ENCODE results near the gene RALGAPB.
"Not testable (repeated sequence)": the region's sequence is repeated elsewhere in the genome, so short reads cannot be mapped to it uniquely, and the experiment has no call there.

DNA sequence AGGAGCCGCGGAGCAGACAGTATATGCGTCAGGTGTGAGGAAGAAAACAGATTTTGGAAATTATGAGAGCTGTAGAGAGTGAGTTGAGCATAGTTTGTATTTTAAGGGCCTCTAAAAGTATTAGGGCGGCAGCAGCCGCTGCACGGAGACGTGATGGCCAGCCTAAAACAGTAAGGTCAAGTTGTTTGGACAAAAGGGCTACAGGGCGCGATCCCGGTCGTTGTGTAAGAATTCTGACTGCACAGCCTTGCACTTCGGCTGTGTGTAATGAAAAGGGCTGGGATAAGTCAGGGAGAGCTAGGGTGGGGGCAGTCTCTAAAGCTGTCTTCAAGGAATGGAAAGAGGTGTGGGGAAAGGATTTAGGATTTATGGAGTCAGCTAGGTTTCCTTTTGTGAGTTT is 121.6 kb downstream of the RALGAPB start:
- TF ChIP-seq POLR2A (IDR thresholded peaks at IDR 0.05), result not testable (repeated sequence)
- TF ChIP-seq, protein P1, sequence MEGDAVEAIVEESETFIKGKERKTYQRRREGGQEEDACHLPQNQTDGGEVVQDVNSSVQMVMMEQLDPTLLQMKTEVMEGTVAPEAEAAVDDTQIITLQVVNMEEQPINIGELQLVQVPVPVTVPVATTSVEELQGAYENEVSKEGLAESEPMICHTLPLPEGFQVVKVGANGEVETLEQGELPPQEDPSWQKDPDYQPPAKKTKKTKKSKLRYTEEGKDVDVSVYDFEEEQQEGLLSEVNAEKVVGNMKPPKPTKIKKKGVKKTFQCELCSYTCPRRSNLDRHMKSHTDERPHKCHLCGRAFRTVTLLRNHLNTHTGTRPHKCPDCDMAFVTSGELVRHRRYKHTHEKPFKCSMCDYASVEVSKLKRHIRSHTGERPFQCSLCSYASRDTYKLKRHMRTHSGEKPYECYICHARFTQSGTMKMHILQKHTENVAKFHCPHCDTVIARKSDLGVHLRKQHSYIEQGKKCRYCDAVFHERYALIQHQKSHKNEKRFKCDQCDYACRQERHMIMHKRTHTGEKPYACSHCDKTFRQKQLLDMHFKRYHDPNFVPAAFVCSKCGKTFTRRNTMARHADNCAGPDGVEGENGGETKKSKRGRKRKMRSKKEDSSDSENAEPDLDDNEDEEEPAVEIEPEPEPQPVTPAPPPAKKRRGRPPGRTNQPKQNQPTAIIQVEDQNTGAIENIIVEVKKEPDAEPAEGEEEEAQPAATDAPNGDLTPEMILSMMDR (IDR thresholded peaks at IDR 0.05), result not testable (repeated sequence)

Data from testis (tissue), 2 donors.